Endothelial cell of umbilical vein (primary cell): ENCODE data around the gene FBXO48. TPM values are rescaled to one million over a fixed set of nuclear protein-coding genes. Genes with fewer than 3 reads are reported as not detected.

Source experiments
- BruUV-seq: library from RNA; stranded (reverse); fragments of 400-500 nt; replicated peaks from 2 replicates; lab custom pipeline; 2021; lab: Mats Ljungman, UMichigan
- CTCF ChIA-PET: fragments of 300-600, 350-600 bp; sonication (Branson Sonifier 250); formaldehyde crosslinking; loops from one replicate; lab custom pipeline; 2021; ENCODE audit warnings: antibody characterized with exemption, inconsistent platforms; lab: Charles Lee
- POLR2A ChIA-PET: fragments of 300-600, 350-600 bp; sonication (Branson Sonifier 250); formaldehyde crosslinking; loops from one replicate; lab custom pipeline; 2021; ENCODE audit warnings: antibody characterized with exemption, inconsistent platforms; lab: Charles Lee
- DNase-seq: peaks from one replicate; pipeline ENCODE4 v3.0.0-alpha.2; 2011; ENCODE audit warnings: low read depth, low spot score
- FAIRE-seq: peaks from 2 replicates; lab custom pipeline; 2011; peaks lifted over from hg19 to GRCh38; lab: Jason Lieb, UNC
- H2AFZ ChIP-seq: 2 replicates; pipeline ENCODE4 v1.6.0; 2012; ENCODE audit warnings: low read depth, low read length, control low read depth, inconsistent platforms
- H3K27ac ChIP-seq: 2 replicates; pipeline ENCODE4 v1.5.1; 2011; ENCODE audit warnings: low read depth, mild to moderate bottlenecking, control low read depth, low read length, moderate library complexity; ENCODE audit not compliant: insufficient read depth
- H3K27me3 ChIP-seq, 2 experiments: 2 replicates each; pipeline versions ENCODE4 v1.6.0 to v1.6.1; 2011; ENCODE audit warnings: low read length in 2 of 2, mixed read lengths in 1 of 2; ENCODE audit not compliant: control insufficient read depth in 2 of 2, insufficient read depth in 2 of 2
- H3K36me3 ChIP-seq, 2 experiments: 2 replicates in 1 of 2; 3 replicates in 1 of 2; pipeline ENCODE4 v1.5.1; 2011; ENCODE audit warnings: low read length in 2 of 2, mild to moderate bottlenecking in 1 of 2, moderate library complexity in 1 of 2; ENCODE audit not compliant: control insufficient read depth in 2 of 2, insufficient read depth in 2 of 2; ENCODE audit errors: extremely low read depth in 1 of 2
- H3K4me1 ChIP-seq: 3 replicates; pipeline ENCODE4 v1.5.1; 2011; ENCODE audit warnings: mild to moderate bottlenecking, low read length; ENCODE audit not compliant: control insufficient read depth, insufficient read depth; ENCODE audit errors: extremely low read depth
- H3K4me2 ChIP-seq: 2 replicates; pipeline ENCODE4 v1.6.1; 2011; ENCODE audit warnings: low read length, control low read depth, mixed read lengths; ENCODE audit not compliant: insufficient read depth
- H3K4me3 ChIP-seq, 3 experiments: fragments of 200-600 bp in 1 of 3; sonication (generic), shearing (Covaris generic) in 1 of 3; replicated peaks in 1 of 3; 2 replicates each; pipeline ENCODE4 v1.5.1; 2011 to 2016; ENCODE audit warnings: control low read depth in 3 of 3, low read length in 3 of 3, mild to moderate bottlenecking in 2 of 3, inconsistent platforms in 1 of 3, low read depth in 1 of 3, moderate library complexity in 1 of 3; ENCODE audit not compliant: insufficient read depth in 1 of 3
- H3K79me2 ChIP-seq: 2 replicates; pipeline ENCODE4 v1.6.0; 2012; ENCODE audit warnings: low read length, inconsistent platforms; ENCODE audit not compliant: control insufficient read depth, insufficient read depth
- H3K9ac ChIP-seq: replicated peaks from 2 replicates; pipeline ENCODE3; 2011; ENCODE audit warnings: low read length, control low read depth; ENCODE audit not compliant: insufficient read depth; ENCODE audit errors: extremely low read depth
- H3K9me1 ChIP-seq: replicated peaks from 3 replicates; pipeline ENCODE4 v1.6.0; 2011; ENCODE audit warnings: mild to moderate bottlenecking, low read length; ENCODE audit not compliant: control insufficient read depth, insufficient read depth; ENCODE audit errors: extremely low read depth
- H3K9me3 ChIP-seq: replicated peaks from 2 replicates; pipeline ENCODE4 v1.5.1; 2012; ENCODE audit warnings: low read length, inconsistent platforms; ENCODE audit not compliant: control insufficient read depth, insufficient read depth
- H4K20me1 ChIP-seq: replicated peaks from 2 replicates; pipeline ENCODE3; 2011; ENCODE audit warnings: mild to moderate bottlenecking, low read length; ENCODE audit not compliant: control insufficient read depth, insufficient read depth; ENCODE audit errors: extremely low read depth
- CTCF ChIP-seq, 2 donors: IDR thresholded peaks; 1 replicate in 1 of 2; 2 replicates in 1 of 2; pipeline ENCODE4 v1.5.1; 2011; ENCODE audit warnings: low read length in 2 of 2, mild to moderate bottlenecking in 2 of 2, moderate library complexity in 2 of 2, control low read depth in 1 of 2, inconsistent platforms in 1 of 2, low read depth in 1 of 2; ENCODE audit not compliant: insufficient read depth in 1 of 2; ENCODE audit errors: extremely low read depth in 1 of 2
- EZH2 ChIP-seq: IDR thresholded peaks from 2 replicates; pipeline ENCODE4 v1.6.1; 2012; ENCODE audit warnings: borderline replicate concordance, low read depth, mild to moderate bottlenecking, moderate library complexity, low read length, inconsistent platforms; ENCODE audit not compliant: severe bottlenecking
- FOS ChIP-seq: IDR thresholded peaks from 2 replicates; pipeline ENCODE4 v1.6.1; 2011; ENCODE audit warnings: mild to moderate bottlenecking, low read length, moderate library complexity, borderline replicate concordance; ENCODE audit not compliant: insufficient read depth
- GATA2 ChIP-seq: IDR thresholded peaks from 2 replicates; pipeline ENCODE4 v1.7.0; 2011; ENCODE audit warnings: low read depth, mild to moderate bottlenecking, moderate library complexity, mixed read lengths, low read length; ENCODE audit not compliant: insufficient read length, insufficient read depth
- JUN ChIP-seq: IDR thresholded peaks from 2 replicates; pipeline ENCODE4 v1.6.1; 2011; ENCODE audit warnings: borderline replicate concordance, low read depth; ENCODE audit not compliant: insufficient read length, insufficient read depth
- MAX ChIP-seq: IDR thresholded peaks from 2 replicates; pipeline ENCODE4 v1.6.1; 2011; ENCODE audit not compliant: insufficient read depth, insufficient read length
- MYC ChIP-seq: IDR thresholded peaks from one replicate; pipeline ENCODE4 v1.6.1; 2011; ENCODE audit warnings: mild to moderate bottlenecking, low read depth, low read length
- POLR2A ChIP-seq: IDR thresholded peaks from 2 replicates; pipeline ENCODE4 v1.6.1; 2012; ENCODE audit warnings: low read depth, mild to moderate bottlenecking, control low read depth, low read length
- POLR2AphosphoS5 ChIP-seq: IDR thresholded peaks from 2 replicates; pipeline ENCODE4 v1.6.1; 2012; ENCODE audit warnings: low read depth, mild to moderate bottlenecking, control low read depth, low read length, moderate library complexity; ENCODE audit not compliant: insufficient read depth
- dilution Hi-C: fragments of 300-500 bp; cut with MboI; formaldehyde crosslinking; loops from one replicate; pipeline ENCODE4 v1.15.0; 2019; ENCODE audit warnings: low sequenced_read_pairs; ENCODE audit not compliant: extremely low pct_ligation_motif_present
- intact Hi-C: fragments of 100-400 bp; cut with micrococcal nuclease; formaldehyde crosslinking; loops from one replicate; pipeline ENCODE4 v1.10.0; 2022
- polyA plus RNA-seq, 4 experiments: library from polyadenylated mRNA; depleted of rRNA in 3 of 4; stranded (reverse) in 3 of 4; unstranded in 1 of 4; fragments of >200 nt; gene quantifications; 2 replicates each; pipeline versions ENCODE4 v1.2.1 to v1.2.3, GENCODE V29; 2011 to 2012; ENCODE audit warnings: missing spikeins in 1 of 4
- total RNA-seq: library from RNA; stranded (reverse); gene quantifications from 2 replicates; pipeline ENCODE4 v1.2.3, GENCODE V29; 2021

FBXO48 gene
- total and polyA plus RNA-seq, 2 donors (not counting 3 experiments of a cell fraction or from before 2014, with no cell fraction given), result 0.46 to 0.73 TPM

GRCh38 chr2:68516051-68516955 is 49.2 kb upstream of the FBXO48 start:
- H3K27ac ChIP-seq, result no peak overlapping the region
- FAIRE-seq (no peak), DNase-seq (no peak)
- H3K4me2 ChIP-seq, result no peak overlapping the region
- H3K27me3 ChIP-seq, result no peaks in the 10 kb centered on the region
- ChIA-PET CTCF (interaction anchor here (1.3 kb wide), 1 partner anchor 79 kb away, joined by 5 read pairs; no protein-coding TSS in a partner anchor), POLR2A (no interaction called here)
- no peak overlapping the region for H2AFZ ChIP-seq
- H3K4me1 ChIP-seq, result no peaks in the 10 kb centered on the region
- no peaks in the 10 kb centered on the region for H3K36me3 ChIP-seq
- no peaks in the 10 kb centered on the region for H3K9me3 ChIP-seq
- intact Hi-C loops (no loop called here), dilution Hi-C loops (no loop called here)
- no peak overlapping the region for H3K4me3 ChIP-seq
- no TSS peak for BruUV-seq
- no peak overlapping the region for H3K9ac ChIP-seq
- no peak for TF ChIP-seq CTCF (IDR thresholded peaks at IDR 0.05; ENCODE audit: extremely low read depth in 1 of 2, insufficient read depth in 1 of 2, low read depth in 1 of 2, low read length in 2 of 2)
- no peak for TF ChIP-seq POLR2AphosphoS5
- no peak for TF ChIP-seq JUN
- TF ChIP-seq MAX, result no peak
- no peak for TF ChIP-seq FOS
- TF ChIP-seq EZH2, result no peak
- TF ChIP-seq POLR2A, result no peak
- no peak for TF ChIP-seq MYC
- TF ChIP-seq GATA2, result no peak
- H3K79me2 ChIP-seq, result no peaks in the 10 kb centered on the region
- no peaks in the 10 kb centered on the region for H4K20me1 ChIP-seq
- H3K9me1 ChIP-seq, result no peaks in the 10 kb centered on the region
